HEK293T (cell line): ENCODE data around the gene VGLL3.

Experiments
- CTCF ChIA-PET: fragments of 350-600 bp; formaldehyde crosslinking; extraction: SDS; loops from one replicate; lab custom pipeline; 2021; ENCODE audit warnings: antibody characterized with exemption, inconsistent platforms; lab: Yijun Ruan, JAX
- POLR2A ChIA-PET: fragments of 350-600 bp; formaldehyde crosslinking; extraction: SDS; loops from one replicate; lab custom pipeline; 2020; ENCODE audit warnings: antibody characterized with exemption, inconsistent platforms; lab: Yijun Ruan, JAX
- DNase-seq: peaks from one replicate; pipeline ENCODE4 v3.0.0; 2012; ENCODE audit warnings: mixed read lengths; ENCODE audit errors: extremely low spot score
- ARNT ChIP-seq: fragments of 450-650 bp; IDR thresholded peaks from 2 replicates; pipeline ENCODE4 v1.6.1; 2017; ENCODE audit warnings: mild to moderate bottlenecking
- BHLHE40 ChIP-seq: fragments of 450-650 bp; IDR thresholded peaks from 2 replicates; pipeline ENCODE4 v1.6.1; 2016; ENCODE audit warnings: mild to moderate bottlenecking, moderate library complexity, borderline replicate concordance
- CTBP1 ChIP-seq: fragments of 450-650 bp; IDR thresholded peaks from 2 replicates; pipeline ENCODE4 v1.6.1; 2016; ENCODE audit warnings: borderline replicate concordance
- ELF4 ChIP-seq: fragments of 450-650 bp; IDR thresholded peaks from 2 replicates; pipeline ENCODE4 v1.6.1; 2017; ENCODE audit warnings: antibody characterized with exemption
- FOXA1 ChIP-seq: fragments of 450-650 bp; IDR thresholded peaks from 2 replicates; pipeline ENCODE4 v1.6.1; 2016; ENCODE audit warnings: mild to moderate bottlenecking
- FOXK2 ChIP-seq: fragments of 450-650 bp; IDR thresholded peaks from 2 replicates; pipeline ENCODE4 v1.6.1; 2016; ENCODE audit warnings: mild to moderate bottlenecking
- FOXM1 ChIP-seq: fragments of 450-650 bp; IDR thresholded peaks from 2 replicates; pipeline ENCODE4 v1.6.1; 2017; ENCODE audit warnings: mild to moderate bottlenecking, borderline replicate concordance
- HDGF ChIP-seq: fragments of 450-650 bp; IDR thresholded peaks from 2 replicates; pipeline ENCODE4 v1.6.1; 2017; ENCODE audit warnings: antibody characterized with exemption, borderline replicate concordance
- L3MBTL2 ChIP-seq: fragments of 450-650 bp; conservative IDR thresholded peaks from 2 replicates; pipeline ENCODE4 v1.6.1; 2016; ENCODE audit warnings: mild to moderate bottlenecking
- LEF1 ChIP-seq: fragments of 450-650 bp; IDR thresholded peaks from 2 replicates; pipeline ENCODE4 v1.6.1; 2017; ENCODE audit warnings: mild to moderate bottlenecking, borderline replicate concordance
- NFRKB ChIP-seq: fragments of 450-650 bp; IDR thresholded peaks from 2 replicates; pipeline ENCODE4 v1.6.1; 2016; ENCODE audit warnings: mild to moderate bottlenecking, moderate library complexity
- PKNOX1 ChIP-seq: fragments of 450-650 bp; IDR thresholded peaks from 2 replicates; pipeline ENCODE4 v1.6.1; 2016
- SP1 ChIP-seq: fragments of 450-650 bp; IDR thresholded peaks from 2 replicates; pipeline ENCODE4 v1.6.1; 2017
- SUZ12 ChIP-seq: fragments of 450-650 bp; IDR thresholded peaks from 2 replicates; pipeline ENCODE4 v1.6.1; 2016; ENCODE audit warnings: mild to moderate bottlenecking
- TARDBP ChIP-seq: fragments of 450-650 bp; IDR thresholded peaks from 2 replicates; pipeline ENCODE4 v1.6.1; 2016
- ZNF384 ChIP-seq: fragments of 450-650 bp; IDR thresholded peaks from 2 replicates; pipeline ENCODE4 v1.6.1; 2016

The VGLL3 gene

DNA sequence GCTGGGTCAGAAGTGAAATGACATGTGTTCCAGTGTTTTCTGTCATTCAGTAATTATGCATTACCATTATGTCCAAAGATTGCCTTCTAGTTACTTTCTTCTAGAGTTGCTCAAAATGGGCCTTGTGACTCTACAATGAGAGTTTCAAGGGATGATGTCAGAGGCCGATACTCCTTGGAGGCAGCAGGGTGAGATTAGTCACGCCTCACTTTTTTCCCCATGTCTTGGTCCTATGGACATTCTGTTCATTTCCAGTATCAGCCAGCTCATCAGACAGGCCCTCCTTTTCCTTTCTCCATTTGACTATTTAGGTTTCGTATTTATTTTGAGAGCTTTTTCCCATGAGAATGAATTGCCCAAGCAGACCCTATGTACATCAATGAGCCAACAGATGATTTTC, 17.5 kb downstream of the VGLL3 start:
- CTCF ChIA-PET, result no interaction called here
- TF ChIP-seq FOXK2 (no peak), PKNOX1 (no peak), CTBP1 (no peak), SUZ12 (no peak), ZNF384 (no peak), FOXM1 (no peak), LEF1 (no peak), FOXA1 (no peak), NFRKB (no peak), SP1 (no peak), HDGF (no peak), L3MBTL2 (no peak), BHLHE40 (no peak)
- no peak for DNase-seq
- POLR2A ChIA-PET, result no interaction called here

- DNase-seq, result peak; percentile 53
- ChIA-PET CTCF (no interaction called here), POLR2A (no interaction called here)
- no peak for TF ChIP-seq CTBP1
- no peak for TF ChIP-seq LEF1
- TF ChIP-seq FOXM1, result no peak
- TF ChIP-seq PKNOX1, result no peak
- TF ChIP-seq ELF4, result no peak
- no peak for TF ChIP-seq ARNT
- no peak for TF ChIP-seq L3MBTL2
- TF ChIP-seq FOXA1, result no peak
- no peak for TF ChIP-seq HDGF
- TF ChIP-seq BHLHE40, result no peak
These were observed 21.3 kb downstream of the VGLL3 start for GRCh38 chr3:86969500-86970189.

GRCh38 chr3:86968244-86968932, 22.6 kb downstream of the VGLL3 start:
- DNase-seq, result no peak
- POLR2A ChIA-PET, result no interaction called here
- TF ChIP-seq L3MBTL2 (no peak), BHLHE40 (no peak), PKNOX1 (no peak), FOXK2 (no peak), CTBP1 (no peak), SUZ12 (no peak), ZNF384 (no peak), HDGF (no peak), LEF1 (no peak), TARDBP (no peak), SP1 (no peak), FOXM1 (no peak), NFRKB (no peak), ARNT (no peak), FOXA1 (no peak), ELF4 (no peak)
- CTCF ChIA-PET, result interaction anchor here (0.6 to 1.3 kb wide), 2 partner anchors 114 to 141 kb away, joined by 3 to 6 read pairs; no protein-coding TSS in a partner anchor

DNA sequence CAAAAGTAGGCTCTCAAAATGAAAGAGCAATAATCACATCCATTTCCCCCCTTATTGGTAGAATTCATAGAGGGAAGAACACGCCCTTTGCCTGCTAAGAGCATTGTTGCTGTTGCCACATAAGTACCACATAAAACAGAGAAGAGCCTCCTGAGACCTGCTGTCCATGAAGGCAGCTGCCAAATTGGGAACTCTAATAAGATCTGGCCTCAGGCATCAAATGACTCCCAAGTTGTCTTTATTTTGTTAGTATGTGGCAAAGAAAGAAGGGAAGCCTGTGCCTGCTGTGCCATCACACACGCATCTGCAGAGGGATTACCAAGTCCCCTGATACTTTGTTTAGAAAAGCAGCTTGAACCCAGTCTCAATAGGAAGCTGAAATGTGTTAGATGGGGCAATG, 23.9 kb downstream of the VGLL3 start:
- ChIA-PET POLR2A (no interaction called here), CTCF (interaction anchor here (1.3 kb wide), 1 partner anchor 116 kb away, joined by 6 read pairs; no protein-coding TSS in a partner anchor)
- no peak for DNase-seq
- no peak for TF ChIP-seq ELF4

GRCh38 chr3:86965166-86965565, 25.8 kb downstream of the VGLL3 start:
- POLR2A ChIA-PET, result no interaction called here
- CTCF ChIA-PET, result no interaction called here
- DNase-seq, result no peak
- TF ChIP-seq NFRKB (no peak), FOXM1 (no peak), FOXA1 (no peak), FOXK2 (no peak), BHLHE40 (no peak), PKNOX1 (no peak), L3MBTL2 (no peak), ARNT (no peak), SUZ12 (no peak), HDGF (no peak), SP1 (no peak), ELF4 (no peak), ZNF384 (no peak), CTBP1 (no peak), LEF1 (no peak)
